Gastroesophageal sphincter (tissue), 4 donors: ENCODE measurements around the gene SLC27A1. TPM values are rescaled to one million over a fixed set of nuclear protein-coding genes. Genes with fewer than 3 reads are reported as not detected.

Source experiments
- ATAC-seq: fragments of 150-250 bp; one replicate; pipeline ENCODE4 v1.9.1; 2016; ENCODE audit warnings: mild to moderate bottlenecking, moderate library complexity
- H3K27ac ChIP-seq, 4 donors: fragments of 200-600 bp; sonication (generic) in 3 of 4; 1 replicate in 3 of 4; 2 replicates in 1 of 4; pipeline ENCODE4 v1.5.1; 2016 to 2019
- H3K27me3 ChIP-seq: fragments of 200-600 bp; sonication (generic); one replicate; pipeline ENCODE4 v1.5.1; 2019
- H3K36me3 ChIP-seq, 2 donors: fragments of 200-600 bp; sonication (generic); one replicate each; pipeline ENCODE4 v1.5.1; 2019; ENCODE audit warnings: control low read depth in 1 of 2
- H3K4me1 ChIP-seq, 3 donors: fragments of 200-600 bp; sonication (generic); 1 replicate in 2 of 3; 2 replicates in 1 of 3; pipeline ENCODE4 v1.5.1; 2016 to 2019; ENCODE audit warnings: control low read depth in 2 of 3
- H3K4me3 ChIP-seq, 2 donors: fragments of 200-600 bp; sonication (generic); one replicate each; pipeline ENCODE4 v1.5.1; 2019; ENCODE audit warnings: mild to moderate bottlenecking in 1 of 2, moderate library complexity in 1 of 2
- H3K9me3 ChIP-seq, 3 donors: fragments of 200-600 bp; sonication (generic); one replicate each; pipeline ENCODE4 v1.5.1; 2017 to 2019; ENCODE audit warnings: control low read depth in 2 of 3
- CTCF ChIP-seq, 4 experiments: fragments of 200-600 bp in 2 of 4; fragments of 450-650 bp in 2 of 4; sonication (generic) in 1 of 4; IDR thresholded peaks; one replicate each; pipeline ENCODE4 v1.5.1; 2017 to 2019; ENCODE audit warnings: antibody characterized with exemption in 4 of 4, mild to moderate bottlenecking in 2 of 4, moderate library complexity in 2 of 4
- EP300 ChIP-seq: sonication (generic); formaldehyde crosslinking; IDR thresholded peaks from one replicate; pipeline ENCODE4 v1.6.1; 2017; ENCODE audit warnings: antibody characterized with exemption, mild to moderate bottlenecking
- POLR2A ChIP-seq, 2 donors: fragments of 450-650 bp; IDR thresholded peaks; one replicate each; pipeline ENCODE4 v1.6.1; 2017; ENCODE audit warnings: antibody characterized with exemption in 2 of 2, mild to moderate bottlenecking in 2 of 2, moderate library complexity in 1 of 2
- POLR2AphosphoS5 ChIP-seq: sonication (generic); formaldehyde crosslinking; IDR thresholded peaks from one replicate; pipeline ENCODE4 v1.6.1; 2017; ENCODE audit warnings: antibody characterized with exemption
- WGBS, 2 donors: methylation state at CpG; one replicate each; pipeline ENCODE4 v1.1.5; 2018; ENCODE audit warnings: low coverage in 1 of 2; 5-methylcytosine and 5-hydroxymethylcytosine counted together
- total RNA-seq, 4 donors: library from RNA; depleted of rRNA; stranded (reverse); fragments of >200 nt; gene quantifications; one replicate each; pipeline ENCODE4 v1.1.0, GENCODE V29; 2016

SLC27A1 gene
- total RNA-seq, 4 donors from 2014 or later = 17.1 to 21.3 (median 19.6) TPM

GRCh38 chr19:17486545-17487240 is 16.4 kb downstream of the SLC27A1 start:
- no peak for ATAC-seq

GRCh38 chr19:17487284-17488121 is 17.2 kb downstream of the SLC27A1 start:
- ATAC-seq = no peak
- peaks cover 0 to 55% of the 10 kb centered on the region in 2 donors for H3K36me3 ChIP-seq
- no peaks in the 10 kb centered on the region for H3K27me3 ChIP-seq
- no peak for TF ChIP-seq EP300
- TF ChIP-seq POLR2AphosphoS5 = no peak
- no peak for TF ChIP-seq CTCF (IDR thresholded peaks at IDR 0.05)
- no peak for TF ChIP-seq POLR2A (IDR thresholded peaks at IDR 0.05)
- WGBS, 2 donors = 64 to 79% methylated on average over 7 to 9 of the region's 18 CpGs
- no peaks in the 10 kb centered on the region for H3K9me3 ChIP-seq
- H3K4me1 ChIP-seq = peaks cover 0 to 31% (median 0%) of the 10 kb centered on the region in 3 donors
- H3K4me3 ChIP-seq = no peak overlapping the region
- no peak overlapping the region for H3K27ac ChIP-seq

More at GRCh38 chr19:17486545-17487240, 16.4 kb downstream of the SLC27A1 start:
- 100% methylated on average over 1 of the region's 58 CpGs; no CpG with 5 or more reads in 1 of the 2 donors for WGBS, 2 donors
- no peaks in the 10 kb centered on the region for H3K9me3 ChIP-seq
- H3K27me3 ChIP-seq = no peaks in the 10 kb centered on the region
- peaks cover 0 to 50% of the 10 kb centered on the region in 2 donors for H3K36me3 ChIP-seq
- H3K4me3 ChIP-seq = no peak overlapping the region
- TF ChIP-seq POLR2A (IDR thresholded peaks at IDR 0.05) (no peak), POLR2AphosphoS5 (no peak), CTCF (IDR thresholded peaks at IDR 0.05) (no peak), EP300 (no peak)
- peaks cover 0 to 39% (median 0%) of the 10 kb centered on the region in 3 donors for H3K4me1 ChIP-seq
- no peak overlapping the region for H3K27ac ChIP-seq

- H3K27ac ChIP-seq = peak overlapping the region in 3 of 4 donors; percentile 31 to 51 (median 41)
- no peaks in the 10 kb centered on the region for H3K27me3 ChIP-seq
- H3K9me3 ChIP-seq = no peaks in the 10 kb centered on the region
- peak overlapping the region in 1 of 2 donors; percentile 23 for H3K4me3 ChIP-seq
- 84% methylated on average over 2 of the region's 31 CpGs; no CpG with 5 or more reads in 1 of the 2 donors for WGBS, 2 donors
- H3K4me1 ChIP-seq = peaks cover 0 to 24% (median 0%) of the 10 kb centered on the region in 3 donors
- TF ChIP-seq POLR2AphosphoS5 (no peak), POLR2A (IDR thresholded peaks at IDR 0.05) (no peak), CTCF (IDR thresholded peaks at IDR 0.05) (no peak), EP300 (no peak)
- peaks cover 0 to 53% of the 10 kb centered on the region in 2 donors for H3K36me3 ChIP-seq
- peak; percentile 65 for ATAC-seq
Measured at GRCh38 chr19:17488593-17489391, 18.5 kb downstream of the SLC27A1 start.

GRCh38 chr19:17489392-17490030 is 19.2 kb downstream of the SLC27A1 start:
- WGBS, 2 donors = 72% methylated on average over 7 of the region's 9 CpGs; no CpG with 5 or more reads in 1 of the 2 donors

More at GRCh38 chr19:17489392-17490030, 19.2 kb downstream of the SLC27A1 start:
- Histone ChIP-seq H3K4me1 (peaks cover 0 to 24% (median 0%) of the 10 kb centered on the region in 3 donors), H3K9me3 (no peaks in the 10 kb centered on the region), H3K27me3 (no peaks in the 10 kb centered on the region), H3K27ac (peak overlapping the region in 3 of 4 donors; percentile 31 to 51 (median 41)), H3K36me3 (peaks cover 0 to 50% of the 10 kb centered on the region in 2 donors), H3K4me3 (no peak overlapping the region)
- TF ChIP-seq POLR2AphosphoS5 = no peak
- no peak for TF ChIP-seq EP300
- no peak for TF ChIP-seq CTCF (IDR thresholded peaks at IDR 0.05)
- TF ChIP-seq POLR2A (IDR thresholded peaks at IDR 0.05) = no peak
- ATAC-seq = no peak
